GM18502 (cell line): ENCODE data around the gene EBLN2.

Experiments used
- ATAC-seq: cut with Tn5 transposase; IDR thresholded peaks from one replicate; pipeline ENCODE4 v1.9.1; 2021; ENCODE audit warnings: mild to moderate bottlenecking; ENCODE audit not compliant: unreplicated experiment, poor library complexity

The EBLN2 gene

DNA sequence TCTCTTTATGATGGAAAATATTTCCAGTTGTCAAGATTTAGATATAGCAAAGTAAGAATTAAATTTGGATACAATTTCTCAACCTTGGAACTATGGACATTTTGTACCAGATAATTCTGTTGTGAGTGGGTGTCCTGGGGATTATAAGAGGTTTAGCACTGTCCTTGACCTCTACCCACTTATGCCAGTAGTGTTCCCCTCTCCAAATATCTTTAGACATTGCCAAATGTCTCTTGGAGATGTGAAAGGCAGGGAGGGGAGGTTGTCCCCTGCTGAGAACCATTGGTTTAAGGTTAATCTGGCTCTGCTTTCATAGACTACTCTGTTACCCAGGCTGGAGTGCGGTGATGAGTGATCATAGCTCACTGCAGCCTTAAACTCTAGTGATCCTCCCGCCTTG is at the start of gene EBLN2:
TSS of gene EBLN2 (plus strand) at position 244 of the 400 bp plus-strand sequence. CDS start 423 bp downstream, outside the sequence.
- no peak for ATAC-seq

DNA sequence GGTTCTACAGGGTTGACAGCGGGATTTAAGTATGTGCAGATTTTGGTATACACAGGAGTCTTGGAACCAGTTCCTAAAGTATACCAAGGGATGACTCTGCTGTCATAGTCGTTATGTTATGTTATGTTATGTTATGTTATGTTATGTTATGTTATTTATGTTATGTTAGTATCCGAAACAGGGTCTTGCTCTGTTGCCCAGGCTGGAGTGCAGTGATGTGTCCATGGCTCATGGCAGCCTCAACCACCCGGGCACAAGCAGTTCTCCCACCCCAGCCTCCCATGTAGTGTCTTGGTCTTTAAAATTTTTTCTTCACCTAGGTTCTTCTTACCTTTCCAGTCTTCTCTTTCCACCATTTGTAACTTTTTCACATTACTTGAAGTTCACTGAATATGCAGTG is 43.2 kb upstream of the EBLN2 start:
- ATAC-seq = no peak

GRCh38 chr3:73018790-73019441 is 42.5 kb upstream of the EBLN2 start:
- no peak for ATAC-seq

GRCh38 chr3:73021301-73021835 is 40.1 kb upstream of the EBLN2 start:
- ATAC-seq = no peak

GRCh38 chr3:73024836-73025235 is 36.6 kb upstream of the EBLN2 start:
- ATAC-seq = no peak

GRCh38 chr3:73026111-73026759 is 35.2 kb upstream of the EBLN2 start:
- no peak for ATAC-seq

GRCh38 chr3:73026760-73027113 is 34.7 kb upstream of the EBLN2 start:
- ATAC-seq = no peak

- no peak for ATAC-seq
These were observed 32.7 kb upstream of the EBLN2 start for GRCh38 chr3:73028803-73029202.

DNA sequence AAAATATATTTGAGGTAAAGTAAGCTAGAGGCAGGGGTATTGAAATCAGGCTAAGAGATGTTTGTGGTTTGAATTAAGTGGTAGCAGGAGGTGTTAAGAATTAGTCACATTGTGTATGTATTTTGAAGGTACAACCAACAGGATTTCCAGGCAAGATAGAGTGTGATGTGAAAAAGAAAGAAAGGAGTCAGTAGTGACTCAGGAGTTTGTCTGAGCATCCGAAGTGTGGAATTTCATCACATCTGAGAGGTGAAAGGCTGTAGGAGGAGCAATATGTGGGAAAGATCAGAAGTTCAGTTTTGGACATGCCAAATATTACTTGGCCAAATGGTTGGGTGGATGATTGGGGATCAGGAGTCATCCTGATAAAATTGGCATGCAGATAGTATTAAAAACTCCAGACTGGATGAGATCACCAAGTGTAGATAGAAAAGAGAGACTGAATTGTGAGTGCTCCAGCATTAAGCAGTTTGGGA is 32.1 kb upstream of the EBLN2 start:
- ATAC-seq = no peak

GRCh38 chr3:73030073-73030597 is 31.3 kb upstream of the EBLN2 start:
- no peak for ATAC-seq

GRCh38 chr3:73031573-73032103 is 29.8 kb upstream of the EBLN2 start:
- ATAC-seq = no peak

DNA sequence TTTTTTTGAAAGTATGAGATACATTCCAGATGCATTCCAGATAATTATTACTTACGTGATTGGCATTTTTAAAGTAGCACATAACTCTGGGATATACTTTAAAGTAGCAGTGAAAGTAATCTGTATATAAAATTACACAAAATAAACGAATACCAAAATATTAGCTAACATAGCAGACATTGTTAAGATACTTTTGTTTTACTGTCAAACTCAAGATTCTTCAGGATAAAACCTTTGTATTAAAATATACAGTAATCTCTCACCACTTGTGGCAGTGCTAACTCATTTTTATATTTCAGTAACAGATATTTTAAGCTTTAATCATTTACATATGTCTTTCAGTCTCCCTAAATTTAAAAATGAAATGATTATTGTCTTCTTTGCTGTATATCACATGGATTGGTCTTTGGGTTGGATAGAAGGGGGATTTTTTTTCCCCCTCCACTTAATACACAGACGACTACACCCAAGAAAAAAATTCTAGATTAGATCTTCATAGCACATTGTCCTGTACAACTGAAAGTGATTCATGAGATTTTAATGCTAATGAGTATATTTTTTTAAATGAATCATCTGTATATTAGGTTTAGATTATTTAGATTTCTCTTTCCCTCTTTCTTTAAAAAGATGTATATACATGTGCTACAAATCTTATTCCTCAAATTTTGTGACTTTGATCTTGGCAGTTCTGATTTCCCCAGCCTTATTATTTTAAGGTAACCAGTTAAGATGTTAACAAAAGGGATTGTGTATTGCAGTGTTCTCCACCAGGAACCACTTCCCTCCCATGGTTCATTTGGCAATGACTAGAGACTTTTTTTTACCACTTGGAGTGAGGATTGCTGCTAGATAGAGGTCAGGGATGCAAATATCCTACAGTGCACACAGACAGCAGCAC is 24.5 kb upstream of the EBLN2 start:
- ATAC-seq = no peak

- no peak for ATAC-seq
These were observed 19.9 kb upstream of the EBLN2 start for GRCh38 chr3:73041537-73041936.

DNA sequence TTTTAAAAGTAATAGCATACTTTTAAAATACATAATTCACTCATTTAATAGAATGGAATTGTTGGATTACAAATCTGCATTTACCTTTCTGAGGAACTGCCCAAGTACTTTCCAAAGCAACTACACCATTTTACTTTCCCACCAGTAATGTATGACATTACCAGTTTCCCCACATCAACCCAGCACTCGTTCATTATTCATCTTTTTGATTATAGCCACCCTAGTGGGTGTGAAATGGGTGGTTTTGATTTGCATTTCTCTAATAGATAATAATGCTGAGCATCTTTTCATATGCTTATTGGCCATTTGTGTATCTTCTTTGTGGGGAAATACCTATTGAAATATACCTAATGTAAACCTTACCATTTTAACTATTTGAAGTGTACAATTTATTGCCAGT is 18.0 kb upstream of the EBLN2 start:
- no peak for ATAC-seq

GRCh38 chr3:73045391-73045790 is 16.1 kb upstream of the EBLN2 start:
- ATAC-seq = no peak

GRCh38 chr3:73046195-73046594 is 15.3 kb upstream of the EBLN2 start:
- no peak for ATAC-seq

GRCh38 chr3:73049319-73049718 is 12.1 kb upstream of the EBLN2 start:
- no peak for ATAC-seq

GRCh38 chr3:73052857-73053256 is 8.6 kb upstream of the EBLN2 start:
- no peak for ATAC-seq

DNA sequence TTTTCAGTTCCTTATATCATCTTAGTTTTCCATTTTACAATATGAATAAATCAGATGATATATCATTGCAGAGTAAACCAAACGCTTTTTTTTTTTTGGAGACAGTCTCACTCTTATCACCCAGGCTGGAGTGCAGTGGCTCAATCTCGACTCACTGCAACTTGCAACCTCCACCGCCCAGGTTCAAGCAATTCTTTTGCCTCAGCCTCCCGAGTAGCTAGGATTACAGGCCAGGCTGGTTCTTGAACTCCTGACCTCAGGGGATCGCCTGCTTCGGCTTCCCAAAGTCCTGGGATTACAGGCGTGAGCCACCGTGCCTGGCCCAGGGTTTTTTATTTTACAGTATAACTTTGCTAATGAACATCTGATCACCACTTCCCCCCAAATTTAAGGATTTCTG is 5.9 kb upstream of the EBLN2 start:
- no peak for ATAC-seq
